ENCODE measurements around the gene FBXL3. TPM values are rescaled to one million over a fixed set of nuclear protein-coding genes. Genes with fewer than 3 reads are reported as not detected.
"Not testable (repeated sequence)": the region's sequence is repeated elsewhere in the genome, so short reads cannot be mapped to it uniquely, and the experiment has no call there.

The FBXL3 gene
- total and polyA plus RNA-seq, 9 donors: 38.0 to 94.4 (median 54.9) TPM

GRCh38 chr13:77016251-77016812 is 10.6 kb downstream of the FBXL3 start:
- intact Hi-C loops (cut with DNase I): no loop called here
- Histone ChIP-seq H3K27me3 (no peaks in the 10 kb centered on the region), H3K9me3 (no peaks in the 10 kb centered on the region), H3K4me1 (ENCODE audit: insufficient read depth) (no peaks in the 10 kb centered on the region), H3K27ac (no peak overlapping the region), H3K4me3 (no peak overlapping the region), H3K36me3 (no peaks in the 10 kb centered on the region)
- DNase-seq: no peak
- WGBS, 3 donors: 75 to 85% (median 82%) methylated on average over 3 of the region's 3 CpGs
- TF ChIP-seq EP300 (IDR thresholded peaks at IDR 0.05) (no peak), CTCF (IDR thresholded peaks at IDR 0.05) (no peak), POLR2A (IDR thresholded peaks at IDR 0.05) (no peak)

DNA sequence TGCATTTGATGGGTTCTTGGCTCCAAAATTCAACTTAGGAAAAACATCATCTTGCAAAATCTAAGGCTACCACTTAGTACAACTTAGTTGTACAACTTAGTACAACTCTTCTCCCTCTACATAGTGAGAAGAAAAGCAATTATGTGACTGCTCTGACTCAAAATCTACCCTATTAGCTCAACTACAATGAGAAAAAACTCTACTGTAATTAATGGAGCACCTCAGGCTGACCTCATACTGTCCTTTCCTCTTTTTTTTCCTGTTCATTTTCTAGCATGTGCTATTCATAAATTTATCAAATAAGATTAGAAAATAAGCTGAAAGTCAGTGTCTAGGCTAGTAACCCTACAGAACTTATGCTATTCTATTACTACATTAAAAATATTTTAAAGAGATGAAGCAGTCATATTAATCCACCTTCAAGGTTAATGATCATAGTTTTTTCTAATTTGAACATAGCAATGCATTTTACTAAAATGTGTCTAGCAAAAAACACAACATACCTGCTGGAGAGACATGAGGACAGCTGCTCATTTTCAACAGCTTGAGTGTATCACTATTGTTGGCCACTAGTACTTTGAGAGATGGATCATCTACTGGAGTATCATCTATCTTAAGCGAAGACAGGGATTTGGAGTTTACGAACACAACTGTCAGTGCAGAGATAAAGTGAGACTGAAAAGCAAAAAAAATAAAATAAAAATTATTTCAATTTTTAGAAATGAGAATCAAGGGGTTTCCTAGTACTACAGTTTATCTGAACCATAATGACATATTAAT is 11.9 kb downstream of the FBXL3 start:
- H3K4me1 ChIP-seq (ENCODE audit: insufficient read depth): no peaks in the 10 kb centered on the region
- H3K9me3 ChIP-seq: no peaks in the 10 kb centered on the region
- H3K27me3 ChIP-seq: no peaks in the 10 kb centered on the region
- no peak for DNase-seq
- no peaks in the 10 kb centered on the region for H3K36me3 ChIP-seq
- 83 to 97% (median 93%) methylated on average over 2 of the region's 2 CpGs for WGBS, 3 donors
- H3K27ac ChIP-seq: no peak overlapping the region
- no peak overlapping the region for H3K4me3 ChIP-seq
- intact Hi-C loops (cut with DNase I): no loop called here
- TF ChIP-seq EP300 (IDR thresholded peaks at IDR 0.05) (no peak), POLR2A (IDR thresholded peaks at IDR 0.05) (no peak)

DNA sequence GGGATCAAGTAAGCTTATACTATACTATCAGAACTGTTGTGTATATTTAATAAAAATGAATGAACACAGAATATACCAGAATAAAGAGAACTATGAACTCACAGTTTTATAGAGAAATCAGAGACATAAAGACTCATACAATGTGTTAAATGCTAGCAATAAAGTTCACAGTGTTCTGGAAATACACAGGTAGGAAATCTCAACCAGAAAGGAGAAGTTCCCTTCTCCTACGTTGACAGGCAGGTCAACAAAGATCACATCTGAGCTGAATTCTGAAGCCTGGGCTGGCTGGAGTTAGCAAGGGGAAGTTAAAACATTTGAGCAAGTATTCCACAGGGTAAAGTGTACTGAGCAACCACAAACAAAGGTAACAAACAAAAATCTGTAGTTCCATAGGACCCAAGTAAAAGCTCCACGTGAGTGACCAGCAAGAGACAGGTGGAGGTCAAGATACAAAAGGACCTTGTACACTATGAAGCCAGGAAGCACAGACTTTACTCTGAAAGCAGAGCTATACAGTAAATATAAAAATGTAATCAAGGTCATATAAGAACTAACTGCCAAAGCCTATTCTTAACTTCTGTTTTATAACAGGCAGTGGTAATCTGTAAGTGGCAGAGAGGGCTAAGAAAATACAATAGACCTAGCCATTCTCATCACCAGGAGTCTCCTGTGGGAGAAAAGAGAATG is 13.0 kb downstream of the FBXL3 start:
- peaks cover 2% of the 10 kb centered on the region for H3K4me1 ChIP-seq (ENCODE audit: insufficient read depth)
- H3K36me3 ChIP-seq: no peaks in the 10 kb centered on the region
- no peak for TF ChIP-seq CTCF (IDR thresholded peaks at IDR 0.05)
- no peak for TF ChIP-seq EP300 (IDR thresholded peaks at IDR 0.05)
- no peak for TF ChIP-seq POLR2A (IDR thresholded peaks at IDR 0.05)
- H3K9me3 ChIP-seq: no peaks in the 10 kb centered on the region
- no peak overlapping the region for H3K27ac ChIP-seq
- WGBS, 3 donors: 66 to 77% (median 68%) methylated on average over 2 of the region's 2 CpGs
- no peaks in the 10 kb centered on the region for H3K27me3 ChIP-seq
- no peak overlapping the region for H3K4me3 ChIP-seq
- DNase-seq: no peak
- intact Hi-C loops (cut with DNase I): no loop called here

- H3K4me3 ChIP-seq; DNase-seq; intact Hi-C loops (cut with DNase I); H3K27me3 ChIP-seq; H3K27ac ChIP-seq; H3K4me1 ChIP-seq (ENCODE audit: insufficient read depth); H3K9me3 ChIP-seq; H3K36me3 ChIP-seq: not testable (repeated sequence)
- 87 to 98% (median 95%) methylated on average over 5 of the region's 5 CpGs for WGBS, 3 donors
Measured at GRCh38 chr13:77009719-77010118, 17.2 kb downstream of the FBXL3 start.

GRCh38 chr13:77009011-77009410 is 17.9 kb downstream of the FBXL3 start:
- Histone ChIP-seq H3K36me3 (no peaks in the 10 kb centered on the region), H3K27me3 (no peaks in the 10 kb centered on the region), H3K9me3 (no peaks in the 10 kb centered on the region), H3K4me1 (ENCODE audit: insufficient read depth) (peaks cover 4% of the 10 kb centered on the region), H3K27ac (no peak overlapping the region), H3K4me3 (no peak overlapping the region)
- DNase-seq: no peak
- intact Hi-C loops (cut with DNase I): no loop called here
- WGBS, 3 donors: 95 to 96% (median 95%) methylated on average over 2 of the region's 2 CpGs
- no peak for TF ChIP-seq CTCF (IDR thresholded peaks at IDR 0.05)
- no peak for TF ChIP-seq EP300 (IDR thresholded peaks at IDR 0.05)
- TF ChIP-seq POLR2A (IDR thresholded peaks at IDR 0.05): no peak

DNA sequence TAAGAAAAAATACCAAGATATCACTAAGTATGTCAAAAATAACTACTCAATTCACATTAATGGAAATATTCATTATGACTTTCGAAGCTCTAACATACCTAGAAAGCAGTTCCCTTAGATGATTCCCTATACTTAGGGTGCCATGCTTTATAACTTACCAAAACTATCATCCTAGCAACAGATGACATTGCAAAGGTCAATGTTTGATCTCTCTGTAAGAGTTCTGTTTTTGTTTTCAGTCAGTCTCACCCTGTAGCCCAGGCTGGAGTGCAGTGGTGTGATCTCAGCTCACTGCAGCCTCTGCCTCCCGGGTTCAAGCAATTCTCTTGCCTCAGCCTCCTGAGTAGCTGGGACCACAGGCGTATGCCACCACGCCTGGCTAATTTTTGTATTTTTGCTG is 18.6 kb downstream of the FBXL3 start:
- DNase-seq; H3K27me3 ChIP-seq; H3K4me1 ChIP-seq (ENCODE audit: insufficient read depth); H3K27ac ChIP-seq; H3K9me3 ChIP-seq; H3K36me3 ChIP-seq; H3K4me3 ChIP-seq; intact Hi-C loops (cut with DNase I): not testable (repeated sequence)
- 91 to 98% (median 92%) methylated on average over 4 of the region's 4 CpGs for WGBS, 3 donors

Data from ovary (tissue), 9 donors.